Anterior cingulate cortex (tissue), 58 donors: ENCODE data around the gene AQR.
"Not testable (repeated sequence)": the region's sequence is repeated elsewhere in the genome, so short reads cannot be mapped to it uniquely, and the experiment has no call there.

ENCODE experiments used
- DNase-seq, 58 donors: peaks; one replicate each; lab custom pipeline; 2025; lab: John Stamatoyannopoulos, UW

AQR gene

GRCh38 chr15:34820110-34820509 lies 149.4 kb downstream of the AQR start:
- DNase-seq: no peak

GRCh38 chr15:34818526-34818925 lies 151.0 kb downstream of the AQR start:
- DNase-seq: no peak

GRCh38 chr15:34815836-34816235 lies 153.7 kb downstream of the AQR start:
- DNase-seq: no peak

- DNase-seq: no peak
These were observed 155.9 kb downstream of the AQR start for GRCh38 chr15:34813446-34814190.

- DNase-seq: not testable (repeated sequence)
These were observed 156.6 kb downstream of the AQR start for GRCh38 chr15:34812868-34813365.

GRCh38 chr15:34812369-34812768 lies 157.2 kb downstream of the AQR start:
- no peak for DNase-seq

- no peak for DNase-seq
These were observed 159.0 kb downstream of the AQR start for GRCh38 chr15:34810443-34811129.

GRCh38 chr15:34809186-34809585 lies 160.4 kb downstream of the AQR start:
- DNase-seq: no peak

- no peak for DNase-seq
These were observed 161.5 kb downstream of the AQR start for GRCh38 chr15:34808016-34808415.

GRCh38 chr15:34807241-34807640 lies 162.3 kb downstream of the AQR start:
- not testable (repeated sequence) for DNase-seq

GRCh38 chr15:34804776-34805175 lies 164.8 kb downstream of the AQR start:
- no peak for DNase-seq

GRCh38 chr15:34804113-34804512 lies 165.4 kb downstream of the AQR start:
- DNase-seq: no peak

GRCh38 chr15:34802803-34803750 lies 166.5 kb downstream of the AQR start:
- DNase-seq: no peak

- DNase-seq: no peak
These were observed 167.2 kb downstream of the AQR start for GRCh38 chr15:34802371-34802770.
